SK-N-SH (cell line): Measurements from ENCODE around the gene TP53AIP1. TPM values are rescaled to one million over a fixed set of nuclear protein-coding genes. Genes with fewer than 3 reads are reported as not detected.

Experiments
- CTCF ChIA-PET: fragments of 300-600, 350-600 bp; formaldehyde crosslinking; extraction: SDS; loops from one replicate; lab custom pipeline; 2021; lab: Yijun Ruan, JAX
- POLR2A ChIA-PET: fragments of 350-600 bp; sonication (Branson Sonifier 250); formaldehyde crosslinking; extraction: SDS; loops from one replicate; lab custom pipeline; 2020; ENCODE audit warnings: antibody characterized with exemption, inconsistent platforms; lab: Yijun Ruan, JAX
- DNase-seq: peaks from one replicate; pipeline ENCODE4 v3.0.0; 2012
- H2AFZ ChIP-seq: fragments of 200-600 bp; sonication (generic); 2 replicates; pipeline ENCODE4 v1.8.1; 2016; ENCODE audit warnings: antibody characterized with exemption, mild to moderate bottlenecking, low read depth
- H3F3A ChIP-seq: fragments of 200-600 bp; sonication (generic); replicated peaks from 2 replicates; pipeline ENCODE3; 2016; ENCODE audit warnings: antibody characterized with exemption, mild to moderate bottlenecking; ENCODE audit not compliant: insufficient read depth
- H3K27ac ChIP-seq, 2 experiments: fragments of 200-500 bp in 1 of 2; fragments of 200-600 bp in 1 of 2; sonication (Bioruptor generic) in 1 of 2; sonication (generic), shearing (Covaris generic) in 1 of 2; 2 replicates each; pipeline versions ENCODE4 v1.5.1 to v1.6.1; 2014 to 2016; ENCODE audit warnings: low read depth in 2 of 2, inconsistent platforms in 1 of 2, low read length in 1 of 2, mild to moderate bottlenecking in 1 of 2, mixed read lengths in 1 of 2
- H3K27me3 ChIP-seq: fragments of 200-600 bp; sonication (generic), shearing (Covaris generic); 2 replicates; pipeline ENCODE4 v1.6.1; 2016; ENCODE audit warnings: mixed run types; ENCODE audit not compliant: insufficient read depth
- H3K36me3 ChIP-seq, 2 experiments: fragments of 200-500 bp in 1 of 2; fragments of 200-600 bp in 1 of 2; sonication (Bioruptor generic) in 1 of 2; sonication (generic) in 1 of 2; replicated peaks in 1 of 2; 2 replicates each; pipeline versions ENCODE3 to v1.5.1; 2014 to 2016; ENCODE audit warnings: low read length in 1 of 2, mild to moderate bottlenecking in 1 of 2; ENCODE audit not compliant: insufficient read depth in 2 of 2, control insufficient read depth in 1 of 2
- H3K4me1 ChIP-seq, 2 experiments: fragments of 200-500 bp in 1 of 2; fragments of 200-600 bp in 1 of 2; sonication (Bioruptor generic) in 1 of 2; sonication (generic), shearing (Covaris generic) in 1 of 2; 2 replicates each; pipeline versions ENCODE4 v1.5.1 to v1.6.1; 2014 to 2016; ENCODE audit warnings: low read depth in 1 of 2, low read length in 1 of 2, mixed run types in 1 of 2; ENCODE audit not compliant: insufficient read depth in 2 of 2, control insufficient read depth in 1 of 2
- H3K4me2 ChIP-seq: fragments of 200-600 bp; sonication (generic), shearing (Covaris generic); 2 replicates; pipeline ENCODE4 v1.6.1; 2017; ENCODE audit warnings: mixed run types
- H3K4me3 ChIP-seq, 2 experiments: fragments of 200-500 bp in 1 of 2; fragments of 200-600 bp in 1 of 2; sonication (Bioruptor generic) in 1 of 2; sonication (generic), shearing (Covaris generic) in 1 of 2; 2 replicates each; pipeline versions ENCODE4 v1.5.1 to v1.8.1; 2014 to 2016; ENCODE audit warnings: low read depth in 2 of 2, inconsistent platforms in 1 of 2, low read length in 1 of 2, mild to moderate bottlenecking in 1 of 2, mixed read lengths in 1 of 2, moderate library complexity in 1 of 2
- H3K79me2 ChIP-seq: fragments of 200-600 bp; sonication (generic); 2 replicates; pipeline ENCODE4 v1.8.1; 2017; ENCODE audit warnings: mild to moderate bottlenecking; ENCODE audit not compliant: insufficient read depth
- H3K9ac ChIP-seq: fragments of 200-600 bp; sonication (generic); 2 replicates; pipeline ENCODE4 v1.6.1; 2017; ENCODE audit warnings: mixed run types
- H3K9me2 ChIP-seq: fragments of 200-600 bp; sonication (generic); 2 replicates; pipeline ENCODE4 v1.6.1; 2017; ENCODE audit warnings: mixed run types
- H3K9me3 ChIP-seq: fragments of 200-600 bp; sonication (generic); 2 replicates; pipeline ENCODE4 v1.6.1; 2017; ENCODE audit warnings: mixed run types, mild to moderate bottlenecking, moderate library complexity
- H4K20me1 ChIP-seq: fragments of 200-600 bp; sonication (generic); 2 replicates; pipeline ENCODE4 v1.6.1; 2017; ENCODE audit warnings: mild to moderate bottlenecking, mixed run types; ENCODE audit not compliant: insufficient read depth
- CTCF ChIP-seq: fragments of 200-600 bp; sonication (generic); IDR thresholded peaks from 2 replicates; pipeline ENCODE4 v1.6.1; 2017; ENCODE audit warnings: antibody characterized with exemption, mild to moderate bottlenecking, moderate library complexity
- ELF1 ChIP-seq: IDR thresholded peaks from 2 replicates; pipeline ENCODE4 v1.4.0; 2012
- EP300 ChIP-seq, 2 experiments: IDR thresholded peaks; 2 replicates each; pipeline versions ENCODE4 v1.4.0 to v1.6.1; 2012; ENCODE audit warnings: borderline replicate concordance in 1 of 2, low read depth in 1 of 2, low read length in 1 of 2
- EZH2phosphoT487 ChIP-seq: fragments of 200-600 bp; sonication (generic); IDR thresholded peaks from 2 replicates; pipeline ENCODE4 v1.6.1; 2017; ENCODE audit warnings: low read depth, mixed run types, mild to moderate bottlenecking, antibody characterized with exemption, moderate library complexity, borderline replicate concordance
- FOXJ3 ChIP-seq: sonication (generic); formaldehyde crosslinking; IDR thresholded peaks from 2 replicates; pipeline ENCODE4 v1.5.1; 2020; ENCODE audit warnings: mild to moderate bottlenecking, missing genetic modification reagents
- GABPA ChIP-seq: IDR thresholded peaks from 2 replicates; pipeline ENCODE4 v1.4.0; 2012; ENCODE audit warnings: low read depth, mild to moderate bottlenecking
- GATA2 ChIP-seq: sonication (generic); formaldehyde crosslinking; IDR thresholded peaks from 2 replicates; pipeline ENCODE4 v1.5.0; 2020; ENCODE audit warnings: mild to moderate bottlenecking, missing genetic modification reagents
- JUND ChIP-seq: IDR thresholded peaks from 2 replicates; pipeline ENCODE4 v1.4.0; 2012
- MXI1 ChIP-seq: IDR thresholded peaks from 2 replicates; pipeline ENCODE4 v1.6.1; 2012; ENCODE audit warnings: mild to moderate bottlenecking, low read depth, low read length, improper control_type of control experiment
- NRF1 ChIP-seq: IDR thresholded peaks from 2 replicates; pipeline ENCODE4 v1.6.1; 2012; ENCODE audit warnings: low read depth, mild to moderate bottlenecking, low read length
- POLR2AphosphoS5 ChIP-seq: IDR thresholded peaks from 2 replicates; pipeline ENCODE4 v1.6.1; 2012; ENCODE audit warnings: low read depth, low read length
- RAD21 ChIP-seq: IDR thresholded peaks from 2 replicates; pipeline ENCODE4 v1.6.1; 2012; ENCODE audit warnings: mild to moderate bottlenecking, low read length
- RFX5 ChIP-seq: IDR thresholded peaks from 2 replicates; pipeline ENCODE4 v1.6.1; 2012; ENCODE audit warnings: mild to moderate bottlenecking, improper control_type of control experiment, low read length
- SMC3 ChIP-seq: IDR thresholded peaks from 2 replicates; pipeline ENCODE4 v1.6.1; 2012; ENCODE audit warnings: low read depth, low read length, improper control_type of control experiment
- TAF1 ChIP-seq: IDR thresholded peaks from 2 replicates; pipeline ENCODE4 v1.6.1; 2012; ENCODE audit warnings: low read depth, mild to moderate bottlenecking, low read length, moderate library complexity, borderline replicate concordance
- YY1 ChIP-seq: IDR thresholded peaks from 2 replicates; pipeline ENCODE4 v1.4.0; 2012; ENCODE audit warnings: low read depth, mild to moderate bottlenecking
- ZBTB33 ChIP-seq: IDR thresholded peaks from 2 replicates; pipeline ENCODE4 v1.4.0; 2012; ENCODE audit warnings: low read depth, borderline replicate concordance
- WGBS: methylation state at CpG from one replicate; pipeline ENCODE4 v1.1.6; 2017; ENCODE audit warnings: low lambda C conversion rate; 5-methylcytosine and 5-hydroxymethylcytosine counted together
- polyA plus RNA-seq, 3 experiments: library from polyadenylated mRNA; depleted of rRNA; stranded (reverse); fragments of >200 nt; gene quantifications; 2 replicates each; pipeline ENCODE4 v1.2.3, GENCODE V29; 2012
- TF ChIP-seq, protein P1 (sequence below): IDR thresholded peaks from 2 replicates; pipeline ENCODE4 v1.4.0; 2012; ENCODE audit warnings: low read depth, borderline replicate concordance

The TP53AIP1 gene
- polyA plus RNA-seq, 1 of the 3 experiments (the other 2 are of a cell fraction): 0.05 TPM

- H3K4me2 ChIP-seq: no peak overlapping the region; the same call in 1 of the 2 replicates
- H3K9me2 ChIP-seq: no peaks in the 10 kb centered on the region
- 81% methylated on average over 7 of the region's 8 CpGs for WGBS
- H2AFZ ChIP-seq: no peak overlapping the region
- H3K9ac ChIP-seq: no peak overlapping the region
- CTCF ChIA-PET: interaction anchor here (0.9 to 13.1 kb wide), 4 partner anchors 9 to 59 kb away, joined by 3 to 872 read pairs (median 103); partner anchors contain the start of gene TP53AIP1
- POLR2A ChIA-PET: interaction anchor here (1.1 kb wide), 1 partner anchor 67 kb away, joined by 4 read pairs; no protein-coding TSS in a partner anchor
- H3K36me3 ChIP-seq: no peaks in the 10 kb centered on the region
- no peaks in the 10 kb centered on the region for H3F3A ChIP-seq
- no peaks in the 10 kb centered on the region for H4K20me1 ChIP-seq
- TF ChIP-seq FOXJ3 (CRISPR knock-in tag) (no peak), CTCF (no peak), EZH2phosphoT487 (no peak), POLR2AphosphoS5 (no peak), YY1 (no peak), RFX5 (no peak), ELF1 (no peak), JUND (no peak)
- TF ChIP-seq, protein P1, sequence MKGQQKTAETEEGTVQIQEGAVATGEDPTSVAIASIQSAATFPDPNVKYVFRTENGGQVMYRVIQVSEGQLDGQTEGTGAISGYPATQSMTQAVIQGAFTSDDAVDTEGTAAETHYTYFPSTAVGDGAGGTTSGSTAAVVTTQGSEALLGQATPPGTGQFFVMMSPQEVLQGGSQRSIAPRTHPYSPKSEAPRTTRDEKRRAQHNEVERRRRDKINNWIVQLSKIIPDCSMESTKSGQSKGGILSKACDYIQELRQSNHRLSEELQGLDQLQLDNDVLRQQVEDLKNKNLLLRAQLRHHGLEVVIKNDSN: no peak
- H3K9me3 ChIP-seq: no peaks in the 10 kb centered on the region
- H3K4me1 ChIP-seq: peaks cover 0 to 16% of the 10 kb centered on the region in 2 experiments; a peak in 2 of 4 replicates
- no peaks in the 10 kb centered on the region for H3K79me2 ChIP-seq
- H3K4me3 ChIP-seq: no peak overlapping the region; a peak in 1 of 4 replicates
- no peak for DNase-seq
- no peak overlapping the region for H3K27ac ChIP-seq
- H3K27me3 ChIP-seq: peaks cover 11% of the 10 kb centered on the region; the same call in 1 of the 2 replicates
Observed at GRCh38 chr11:128889657-128890213, 52.9 kb downstream of the TP53AIP1 start.

- Histone ChIP-seq H3K9me2 (no peaks in the 10 kb centered on the region), H3K79me2 (no peaks in the 10 kb centered on the region), H2AFZ (no peak overlapping the region), H3K4me3 (no peak overlapping the region), H3K27ac (no peak overlapping the region), H4K20me1 (no peaks in the 10 kb centered on the region), H3K4me2 (no peak overlapping the region), H3K27me3 (peaks cover 11% of the 10 kb centered on the region; the same call in 1 of the 2 replicates), H3K9me3 (no peaks in the 10 kb centered on the region), H3K9ac (no peak overlapping the region), H3K36me3 (no peaks in the 10 kb centered on the region), H3K4me1 (peaks cover 0 to 11% of the 10 kb centered on the region in 2 experiments; a peak in 1 of 4 replicates), H3F3A (no peaks in the 10 kb centered on the region)
- CTCF ChIA-PET: interaction anchor here (13.1 kb wide), 2 partner anchors 21 to 60 kb away, joined by 201 to 872 read pairs; partner anchors contain the start of gene TP53AIP1
- 89% methylated on average over 15 of the region's 15 CpGs for WGBS
- POLR2A ChIA-PET: no interaction called here
- no peak for DNase-seq
- TF ChIP-seq EP300 (IDR thresholded peaks at IDR 0.05; ENCODE audit: borderline replicate concordance in 1 of 2, low read depth in 1 of 2, low read length in 1 of 2) (no peak), TAF1 (no peak), RAD21 (no peak), MXI1 (no peak), GABPA (no peak), NRF1 (no peak), EZH2phosphoT487 (no peak), ZBTB33 (no peak), YY1 (no peak), GATA2 (CRISPR knock-in tag) (no peak), SMC3 (no peak), FOXJ3 (CRISPR knock-in tag) (no peak)
- TF ChIP-seq, protein P1: no peak
Observed at GRCh38 chr11:128888034-128888985, 54.4 kb downstream of the TP53AIP1 start.
